Measurements from ENCODE around the gene PPP1R15B. TPM values are rescaled to one million over a fixed set of nuclear protein-coding genes. Genes with fewer than 3 reads are reported as not detected.

Gene PPP1R15B
- total RNA-seq, 1 donor from 2014 or later, result 45.1 TPM

GRCh38 chr1:204367193-204367858, 44.3 kb downstream of the PPP1R15B start:
- DNase-seq, result no peak

- DNase-seq, result no peak
Observed at GRCh38 chr1:204366759-204367158, 44.9 kb downstream of the PPP1R15B start.

GRCh38 chr1:204363335-204364114, 48.1 kb downstream of the PPP1R15B start:
- DNase-seq, result peak; percentile 91

GRCh38 chr1:204362984-204363334, 48.7 kb downstream of the PPP1R15B start:
- no peak for DNase-seq

GRCh38 chr1:204361781-204362180, 49.8 kb downstream of the PPP1R15B start:
- DNase-seq, result no peak

- DNase-seq, result no peak
Observed at GRCh38 chr1:204361341-204361771, 50.3 kb downstream of the PPP1R15B start.

- no peak for DNase-seq
Observed at GRCh38 chr1:204360314-204360713, 51.3 kb downstream of the PPP1R15B start.

- DNase-seq, result peak; percentile 72
Observed at GRCh38 chr1:204359474-204360255, 52.0 kb downstream of the PPP1R15B start, which contains the start of gene PLEKHA6. PLEKHA6 (minus strand) TSS chr1:204359929; CDS start chr1:204273727, 86,202 bp downstream.

- DNase-seq, result no peak
Observed at GRCh38 chr1:204359131-204359473, 52.5 kb downstream of the PPP1R15B start.

- DNase-seq, result no peak
Observed at GRCh38 chr1:204358605-204359004, 53.0 kb downstream of the PPP1R15B start.

- peak; percentile 76 for DNase-seq
Observed at GRCh38 chr1:204357551-204358490, 53.8 kb downstream of the PPP1R15B start.

GRCh38 chr1:204356997-204357396, 54.6 kb downstream of the PPP1R15B start:
- DNase-seq, result no peak

GRCh38 chr1:204355913-204356312, 55.7 kb downstream of the PPP1R15B start:
- no peak for DNase-seq

GRCh38 chr1:204354579-204354978, 57.0 kb downstream of the PPP1R15B start:
- no peak for DNase-seq

Small RNA genes within 50 kb of the gene (small RNA-seq; reads per million reads assigned to genes)
- gene AL606489.2 (ENCODE audit: low replicate concordance), result not detected

Other genes starting within 250 kb of the PPP1R15B start
- not detected for gene REN, start 245.5 kb downstream of the PPP1R15B start, total RNA-seq
- not detected for gene KISS1, start 215.3 kb downstream of the PPP1R15B start, total RNA-seq
- gene GOLT1A, start 197.8 kb downstream of the PPP1R15B start, total RNA-seq, result not detected
- gene PLEKHA6, start 51.9 kb downstream of the PPP1R15B start, total RNA-seq, result 4.4 TPM
- 32.3 TPM for gene PIK3C2B, start 83.0 kb upstream of the PPP1R15B start, total RNA-seq
- gene MDM4, start 104.6 kb upstream of the PPP1R15B start, total RNA-seq, result 75.3 TPM